SU-DHL-6 (cell line): ENCODE data around the gene STX16.
"Not testable (repeated sequence)": the region's sequence is repeated elsewhere in the genome, so short reads cannot be mapped to it uniquely, and the experiment has no call there.

ENCODE experiments used
- H2AFZ ChIP-seq: fragments of 200-600 bp; sonication (generic); 2 replicates; pipeline ENCODE4 v1.6.1; 2014; ENCODE audit warnings: low read depth, mild to moderate bottlenecking, moderate library complexity, mixed read lengths, antibody characterized with exemption, low read length; ENCODE audit not compliant: severe bottlenecking
- H3F3A ChIP-seq: fragments of 200-600 bp; shearing (Covaris generic); 2 replicates; pipeline ENCODE4 v1.6.0; 2016; ENCODE audit warnings: antibody characterized with exemption, mild to moderate bottlenecking; ENCODE audit not compliant: insufficient read depth
- H3K27ac ChIP-seq: fragments of 200-600 bp; sonication (generic); 2 replicates; pipeline ENCODE4 v1.5.1; 2016; ENCODE audit warnings: low read depth, mild to moderate bottlenecking, low read length, moderate library complexity, mixed read lengths
- H3K27me3 ChIP-seq: fragments of 200-600 bp; sonication (generic), shearing (Covaris generic); 2 replicates; pipeline ENCODE4 v1.6.0; 2014; ENCODE audit warnings: mild to moderate bottlenecking, low read length
- H3K36me3 ChIP-seq: fragments of 200-600 bp; sonication (generic); 2 replicates; pipeline ENCODE4 v1.6.1; 2014; ENCODE audit warnings: mild to moderate bottlenecking, low read length, mixed read lengths
- H3K4me2 ChIP-seq: fragments of 300-600, 200-600 bp; shearing (Covaris generic), sonication (generic); 2 replicates; pipeline ENCODE4 v1.6.0; 2014; ENCODE audit warnings: low read length, low read depth, mild to moderate bottlenecking; ENCODE audit not compliant: poor library complexity, severe bottlenecking
- H3K4me3 ChIP-seq: fragments of 200-600 bp; sonication (generic); 2 replicates; pipeline ENCODE4 v1.5.1; 2014; ENCODE audit warnings: antibody characterized with exemption, low read length, mild to moderate bottlenecking, mixed read lengths; ENCODE audit not compliant: insufficient read depth, poor library complexity, severe bottlenecking
- H3K79me2 ChIP-seq: fragments of 200-600 bp; sonication (generic); 2 replicates; pipeline ENCODE4 v1.6.1; 2014; ENCODE audit warnings: mild to moderate bottlenecking, low read length, moderate library complexity; ENCODE audit not compliant: insufficient read depth
- H3K9ac ChIP-seq: fragments of 200-600 bp; sonication (generic); 2 replicates; pipeline ENCODE4 v1.7.0; 2014; ENCODE audit warnings: mild to moderate bottlenecking, low read length
- H3K9me2 ChIP-seq: fragments of 200-600 bp; sonication (generic); replicated peaks from 2 replicates; pipeline ENCODE4 v1.6.1; 2014; ENCODE audit warnings: low read length; ENCODE audit not compliant: insufficient read depth
- H3K9me3 ChIP-seq: fragments of 200-600 bp; sonication (generic); 2 replicates; pipeline ENCODE4 v1.6.1; 2014; ENCODE audit warnings: low read length, mixed read lengths; ENCODE audit not compliant: insufficient read depth
- H4K20me1 ChIP-seq: fragments of 200-600 bp; sonication (generic); 2 replicates; pipeline ENCODE4 v1.6.1; 2014; ENCODE audit warnings: low read depth, mild to moderate bottlenecking, antibody characterized with exemption, low read length, moderate library complexity, mixed read lengths
- CTCF ChIP-seq: fragments of 200-600 bp; sonication (generic); IDR thresholded peaks from one replicate; pipeline ENCODE4 v1.5.1; 2017; ENCODE audit warnings: antibody characterized with exemption, mild to moderate bottlenecking, low read length, moderate library complexity; ENCODE audit not compliant: insufficient read depth, poor library complexity, severe bottlenecking
- EZH2phosphoT487 ChIP-seq: fragments of 200-600 bp; sonication (generic), shearing (Covaris generic); conservative IDR thresholded peaks from 2 replicates; pipeline ENCODE4 v1.6.1; 2018; ENCODE audit warnings: mild to moderate bottlenecking, antibody characterized with exemption, low read length, moderate library complexity, mixed read lengths

Gene STX16

GRCh38 chr20:58647796-58648501 is 3.1 kb upstream of the STX16 start:
- H3K9me2 ChIP-seq, result no peaks in the 10 kb centered on the region
- no peaks in the 10 kb centered on the region for H3K27me3 ChIP-seq
- peaks cover 4% of the 10 kb centered on the region; the same call in 1 of the 2 replicates for H3F3A ChIP-seq
- H3K4me2 ChIP-seq, result no peak overlapping the region
- no peaks in the 10 kb centered on the region for H3K9me3 ChIP-seq
- no peaks in the 10 kb centered on the region for H3K36me3 ChIP-seq
- H3K4me3 ChIP-seq, result no peak overlapping the region
- TF ChIP-seq CTCF (no peak), EZH2phosphoT487 (no peak)
- H4K20me1 ChIP-seq, result no peaks in the 10 kb centered on the region
- H3K79me2 ChIP-seq, result peaks cover 18% of the 10 kb centered on the region
- H2AFZ ChIP-seq, result no peak overlapping the region
- no peak overlapping the region for H3K27ac ChIP-seq
- no peak overlapping the region for H3K9ac ChIP-seq

- not testable (repeated sequence) for H3K9me2 ChIP-seq, H3K9me3 ChIP-seq, H2AFZ ChIP-seq, H3K4me2 ChIP-seq, H3K27ac ChIP-seq, H3F3A ChIP-seq, H4K20me1 ChIP-seq, H3K9ac ChIP-seq, H3K4me3 ChIP-seq, H3K36me3 ChIP-seq, H3K27me3 ChIP-seq
- peaks cover 23% of the 10 kb centered on the region for H3K79me2 ChIP-seq
Observed at GRCh38 chr20:58648502-58648825, 2.6 kb upstream of the STX16 start.

GRCh38 chr20:58649288-58650180 is 1.5 kb upstream of the STX16 start:
- no peak overlapping the region for H3K27ac ChIP-seq
- H3K9ac ChIP-seq, result peak overlapping the region; percentile 97
- peak overlapping the region; percentile 82 for H3K4me2 ChIP-seq

More at GRCh38 chr20:58649288-58650180, 1.5 kb upstream of the STX16 start:
- H3K79me2 ChIP-seq, result peaks cover 34% of the 10 kb centered on the region
- H4K20me1 ChIP-seq, result no peaks in the 10 kb centered on the region
- TF ChIP-seq EZH2phosphoT487 (no peak), CTCF (no peak)
- H3K4me3 ChIP-seq, result peak overlapping the region; percentile 92
- no peaks in the 10 kb centered on the region for H3K27me3 ChIP-seq
- H2AFZ ChIP-seq, result peak overlapping the region; percentile 97
- H3F3A ChIP-seq, result peaks cover 15% of the 10 kb centered on the region; the same call in 1 of the 2 replicates
- H3K36me3 ChIP-seq, result no peaks in the 10 kb centered on the region
- H3K9me3 ChIP-seq, result no peaks in the 10 kb centered on the region
- no peaks in the 10 kb centered on the region for H3K9me2 ChIP-seq
